Measurements from ENCODE around the gene SMYD3.

SMYD3 gene

GRCh38 chr1:246306415-246307037 is 200.6 kb downstream of the SMYD3 start:
- no peak for DNase-seq (ENCODE audit: low read depth in 2 of 2)

GRCh38 chr1:246304484-246305259 is 202.4 kb downstream of the SMYD3 start:
- DNase-seq (ENCODE audit: low read depth in 2 of 2) = no peak

- peak in 1 of 2 experiments; percentile 44 for DNase-seq (ENCODE audit: low read depth in 2 of 2)
These were observed 204.3 kb downstream of the SMYD3 start for GRCh38 chr1:246302711-246303317.

GRCh38 chr1:246302251-246302625 is 204.8 kb downstream of the SMYD3 start:
- no peak for DNase-seq (ENCODE audit: low read depth in 2 of 2)

- DNase-seq (ENCODE audit: low read depth in 2 of 2) = no peak
These were observed 205.4 kb downstream of the SMYD3 start for GRCh38 chr1:246301553-246302250.

- DNase-seq (ENCODE audit: low read depth in 2 of 2) = no peak
These were observed 206.2 kb downstream of the SMYD3 start for GRCh38 chr1:246300626-246301549.

GRCh38 chr1:246297279-246298265 is 209.5 kb downstream of the SMYD3 start:
- DNase-seq (ENCODE audit: low read depth in 2 of 2) = no peak

- DNase-seq (ENCODE audit: low read depth in 2 of 2) = no peak
These were observed 211.1 kb downstream of the SMYD3 start for GRCh38 chr1:246295968-246296367.

- no peak for DNase-seq (ENCODE audit: low read depth in 2 of 2)
These were observed 211.7 kb downstream of the SMYD3 start for GRCh38 chr1:246295340-246295739.

GRCh38 chr1:246294263-246294662 is 212.8 kb downstream of the SMYD3 start:
- no peak for DNase-seq (ENCODE audit: low read depth in 2 of 2)

GRCh38 chr1:246293366-246294121 is 213.5 kb downstream of the SMYD3 start:
- DNase-seq (ENCODE audit: low read depth in 2 of 2) = no peak

- no peak for DNase-seq (ENCODE audit: low read depth in 2 of 2)
These were observed 214.5 kb downstream of the SMYD3 start for GRCh38 chr1:246292571-246292970.

- no peak for DNase-seq (ENCODE audit: low read depth in 2 of 2)
These were observed 216.0 kb downstream of the SMYD3 start for GRCh38 chr1:246291127-246291526.

GRCh38 chr1:246283771-246284410 is 223.2 kb downstream of the SMYD3 start:
- no peak for DNase-seq (ENCODE audit: low read depth in 2 of 2)

- DNase-seq (ENCODE audit: low read depth in 2 of 2) = no peak
These were observed 225.4 kb downstream of the SMYD3 start for GRCh38 chr1:246281639-246282038.

GRCh38 chr1:246281195-246281594 is 225.9 kb downstream of the SMYD3 start:
- DNase-seq (ENCODE audit: low read depth in 2 of 2) = no peak

GRCh38 chr1:246280551-246280950 is 226.5 kb downstream of the SMYD3 start:
- DNase-seq (ENCODE audit: low read depth in 2 of 2) = no peak

GRCh38 chr1:246279402-246279801 is 227.7 kb downstream of the SMYD3 start:
- DNase-seq (ENCODE audit: low read depth in 2 of 2) = no peak

GRCh38 chr1:246278371-246278770 is 228.7 kb downstream of the SMYD3 start:
- no peak for DNase-seq (ENCODE audit: low read depth in 2 of 2)
